ENCODE data around the gene FNDC3B.

FNDC3B gene

DNA sequence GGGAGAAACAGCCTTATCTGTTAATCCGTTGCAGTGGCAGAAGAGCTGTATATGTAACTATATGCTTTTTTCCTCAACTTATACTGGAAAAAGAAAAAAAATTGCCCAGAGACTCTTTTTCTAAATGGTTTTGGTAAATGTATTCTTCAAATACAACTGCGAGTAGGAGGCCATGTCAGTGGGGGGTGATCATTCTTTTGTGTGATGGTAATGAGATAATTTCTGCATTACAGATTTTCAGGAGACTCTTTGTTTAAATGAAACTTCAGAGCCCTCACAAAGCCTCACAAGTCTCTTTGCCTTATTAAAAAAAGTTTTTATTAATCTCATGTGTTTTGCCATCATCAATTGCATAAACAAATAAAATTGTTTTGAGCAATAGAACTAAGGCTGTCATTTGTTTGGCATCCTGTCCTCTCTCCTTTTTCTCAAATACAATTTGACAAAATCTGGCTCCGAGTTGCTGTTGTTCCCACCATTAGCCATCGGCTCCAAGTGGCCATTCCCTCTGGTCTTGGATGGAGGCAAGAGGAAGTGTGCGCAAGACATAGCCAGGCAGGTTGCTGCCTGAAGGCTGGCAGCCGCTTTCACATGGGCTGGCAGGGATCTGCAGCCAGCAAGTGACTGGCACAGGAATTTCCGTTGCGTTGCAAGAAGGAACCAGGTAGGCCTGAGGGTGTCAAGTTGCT lies 116.7 kb downstream of the FNDC3B start:
- FAIRE-seq: no peak

DNA sequence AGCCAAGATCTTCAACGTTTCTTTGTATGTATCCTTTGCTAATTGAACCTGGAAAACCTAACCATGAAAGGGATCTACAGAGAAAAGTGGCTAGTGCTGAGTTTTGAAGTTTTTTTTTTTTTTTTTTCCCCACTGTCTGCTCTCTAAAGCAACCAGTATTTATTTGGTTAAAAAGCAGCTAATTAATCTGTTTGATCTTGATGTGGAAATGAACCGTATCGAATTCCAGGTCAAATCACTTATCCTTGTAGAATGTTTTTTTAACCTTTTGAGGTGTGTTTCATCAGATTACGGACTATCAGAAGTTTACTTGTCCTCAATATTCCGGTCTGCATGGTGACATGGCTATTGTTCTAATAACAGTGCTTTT lies 117.2 kb downstream of the FNDC3B start:
- FAIRE-seq: no peak

DNA sequence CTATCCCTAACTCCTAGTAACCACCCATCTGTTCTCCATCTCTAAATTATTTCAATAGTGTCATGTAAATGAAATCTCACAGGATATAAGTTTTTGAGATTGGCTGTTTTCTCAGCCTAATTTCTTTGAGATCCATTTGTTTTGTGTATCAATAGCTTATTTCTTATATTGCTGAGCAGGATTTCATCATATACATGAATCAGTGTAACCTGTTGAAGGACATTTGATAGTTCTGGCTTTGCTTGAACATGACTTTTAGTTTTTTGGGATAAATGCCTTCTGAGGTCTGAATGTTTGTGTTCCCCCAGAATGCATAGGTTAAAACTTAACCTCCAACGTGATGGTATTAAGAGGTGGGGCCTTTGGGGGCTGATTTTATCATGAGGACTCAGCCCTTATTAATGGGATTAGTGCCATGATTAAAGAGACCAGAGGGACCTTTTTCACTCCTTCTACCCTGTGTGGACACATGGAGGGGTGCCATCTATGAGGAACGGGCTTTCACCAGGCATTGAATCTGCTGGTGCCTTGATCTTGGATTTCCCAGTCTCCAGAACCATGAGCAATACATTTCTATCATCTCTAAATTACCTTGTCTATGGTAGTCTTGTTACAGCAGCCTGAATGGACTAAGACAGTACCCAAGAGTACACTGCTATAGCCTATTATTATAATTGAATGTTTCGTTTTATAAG lies 118.3 kb downstream of the FNDC3B start:
- FAIRE-seq: no peak

GRCh38 chr3:172158741-172159140 lies 119.4 kb downstream of the FNDC3B start:
- no peak for FAIRE-seq

GRCh38 chr3:172159376-172159775 lies 120.0 kb downstream of the FNDC3B start:
- no peak for FAIRE-seq

GRCh38 chr3:172159962-172160538 lies 120.7 kb downstream of the FNDC3B start:
- FAIRE-seq: no peak

DNA sequence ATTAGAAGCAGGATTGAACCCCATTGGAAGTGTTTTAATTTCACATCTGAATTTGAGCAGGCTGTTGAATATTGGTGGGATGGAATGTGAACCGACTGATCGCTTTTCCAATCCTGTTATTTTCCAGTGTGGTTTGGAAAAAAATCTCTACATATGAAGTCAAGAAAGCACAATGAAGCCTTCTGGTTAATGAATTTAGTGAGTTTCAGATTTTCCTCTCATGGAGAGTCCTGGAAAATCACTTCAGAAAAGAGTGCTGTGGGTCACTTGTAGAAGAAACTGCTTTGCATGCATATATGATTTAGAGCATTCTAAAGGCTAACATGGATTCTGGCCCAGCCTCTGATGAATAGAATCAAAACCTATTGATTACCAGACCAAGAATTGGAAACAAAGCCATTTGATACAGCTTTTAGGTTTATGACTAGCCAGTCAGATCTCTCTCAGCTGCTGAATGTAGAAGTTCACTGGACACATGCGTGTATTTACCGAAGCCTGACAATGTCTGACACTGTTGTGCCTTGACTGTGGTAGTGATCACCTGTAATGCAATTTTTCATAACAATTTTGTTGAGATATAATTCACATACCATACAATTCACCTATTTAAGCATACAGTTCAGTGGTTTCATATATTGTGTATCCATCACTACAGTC lies 121.9 kb downstream of the FNDC3B start:
- no peak for FAIRE-seq

DNA sequence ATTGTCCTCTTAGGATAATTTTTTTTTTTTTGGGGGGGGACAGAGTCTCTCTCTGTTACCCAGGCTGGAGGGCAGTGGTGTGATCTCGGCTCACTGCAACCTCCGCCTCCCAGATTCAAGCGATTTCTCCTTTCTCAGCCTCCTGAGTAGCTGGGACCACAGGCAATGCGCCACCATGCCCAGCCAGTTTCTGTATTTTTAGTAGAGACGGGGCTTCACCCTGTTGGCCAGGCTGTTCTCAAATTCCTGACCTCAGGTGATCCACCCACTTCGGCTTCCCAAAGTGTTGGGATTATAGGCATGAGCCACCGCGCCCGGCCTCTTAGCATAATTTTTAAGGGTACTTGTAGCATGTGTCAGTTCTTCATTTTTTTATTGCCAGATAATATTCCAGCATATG lies 122.6 kb downstream of the FNDC3B start:
- FAIRE-seq: no peak

DNA sequence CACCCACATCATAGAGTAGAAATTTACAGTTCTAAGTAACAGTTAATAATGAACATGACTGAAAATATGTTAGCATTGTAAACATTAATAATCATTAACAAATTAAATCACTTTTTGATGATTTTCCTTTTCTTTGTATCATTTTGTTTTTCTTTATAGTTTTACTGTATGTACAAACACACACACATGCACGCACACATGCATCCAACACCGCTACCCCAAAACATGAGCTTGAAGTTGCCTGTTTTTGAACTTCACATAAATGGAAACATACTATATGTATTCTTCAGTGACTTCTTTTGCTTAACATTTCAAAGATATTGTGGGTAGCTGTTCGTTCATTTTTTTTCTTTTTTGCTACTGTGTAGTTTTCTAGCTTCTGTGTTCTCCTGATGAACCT lies 123.9 kb downstream of the FNDC3B start:
- no peak for FAIRE-seq

- no peak for FAIRE-seq
These were observed 125.4 kb downstream of the FNDC3B start for GRCh38 chr3:172164620-172165362.

DNA sequence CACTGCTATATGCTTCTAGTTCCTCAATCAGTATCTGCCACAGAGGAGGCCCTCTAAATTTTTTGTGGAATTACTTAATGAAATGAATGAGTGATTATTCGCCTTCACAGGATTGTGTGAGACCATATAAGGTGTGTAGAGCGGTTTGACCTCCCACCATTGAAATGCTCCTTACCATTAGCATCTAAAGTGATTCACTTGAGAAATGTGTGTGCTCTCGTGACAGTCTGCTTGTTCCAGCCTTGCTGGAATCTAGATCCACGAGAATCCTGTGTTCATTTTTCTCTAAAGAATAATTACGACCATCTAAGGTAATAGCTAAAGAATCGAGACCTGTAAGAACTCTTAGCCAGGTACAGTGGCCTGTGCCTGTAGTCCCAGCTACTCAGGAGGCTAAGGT lies 126.9 kb downstream of the FNDC3B start:
- FAIRE-seq: no peak

DNA sequence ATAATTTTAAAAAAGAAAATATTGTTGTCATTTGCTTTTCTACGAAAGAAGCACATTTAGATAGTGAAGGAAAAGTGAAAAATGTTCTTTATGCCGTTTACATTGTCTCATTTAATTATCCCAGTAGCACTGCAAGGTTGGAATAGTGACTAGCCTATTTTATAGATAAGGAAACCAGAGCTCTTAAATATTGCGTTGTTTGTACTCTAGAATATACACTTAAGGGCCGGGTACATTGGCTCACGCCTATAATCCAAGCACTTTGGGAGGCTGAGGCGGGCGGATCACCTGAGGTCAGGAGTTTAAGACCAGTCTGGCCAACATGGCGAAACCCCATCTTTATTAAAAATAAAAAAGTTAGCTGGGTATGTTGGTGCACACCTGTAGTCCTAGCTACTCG lies 127.5 kb downstream of the FNDC3B start:
- no peak for FAIRE-seq

DNA sequence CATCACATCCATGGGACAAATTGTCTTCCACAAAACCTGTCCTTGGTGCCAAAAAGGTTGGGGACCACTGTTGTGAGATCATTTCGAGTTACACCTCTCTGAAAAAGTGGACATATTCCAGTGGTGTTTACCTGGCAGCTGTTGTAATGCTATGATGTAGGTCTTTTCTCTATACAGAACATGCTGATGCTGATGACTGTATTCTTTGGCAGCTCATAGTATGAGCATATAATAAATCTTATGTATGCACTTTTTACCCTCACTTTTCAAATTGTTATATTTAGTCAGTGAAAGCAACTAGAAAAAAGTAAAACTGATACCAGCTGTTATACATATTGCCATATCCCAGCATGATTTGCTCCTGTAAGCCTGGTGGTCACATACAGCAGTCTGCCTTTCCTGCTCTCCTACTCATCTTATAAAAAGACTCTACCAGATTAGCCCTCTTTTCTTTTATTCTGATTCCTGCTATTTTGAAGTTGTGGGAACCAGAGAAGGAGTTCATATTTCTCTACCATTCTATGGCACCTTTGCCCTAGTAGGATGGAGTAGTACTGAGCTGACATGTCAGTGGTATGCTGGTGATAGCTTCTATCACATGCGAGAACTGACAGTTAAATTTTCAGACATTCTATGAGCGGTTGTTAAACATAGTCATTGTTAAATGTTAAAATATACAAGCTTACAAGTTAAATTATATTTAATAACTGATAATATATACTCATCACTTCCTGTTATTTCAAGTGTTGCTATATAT lies 128.7 kb downstream of the FNDC3B start:
- no peak for FAIRE-seq

- FAIRE-seq: no peak
These were observed 130.8 kb downstream of the FNDC3B start for GRCh38 chr3:172170073-172170709.

GRCh38 chr3:172170841-172171240 lies 131.5 kb downstream of the FNDC3B start:
- no peak for FAIRE-seq

- no peak for FAIRE-seq
These were observed 132.2 kb downstream of the FNDC3B start for GRCh38 chr3:172171396-172172075.

DNA sequence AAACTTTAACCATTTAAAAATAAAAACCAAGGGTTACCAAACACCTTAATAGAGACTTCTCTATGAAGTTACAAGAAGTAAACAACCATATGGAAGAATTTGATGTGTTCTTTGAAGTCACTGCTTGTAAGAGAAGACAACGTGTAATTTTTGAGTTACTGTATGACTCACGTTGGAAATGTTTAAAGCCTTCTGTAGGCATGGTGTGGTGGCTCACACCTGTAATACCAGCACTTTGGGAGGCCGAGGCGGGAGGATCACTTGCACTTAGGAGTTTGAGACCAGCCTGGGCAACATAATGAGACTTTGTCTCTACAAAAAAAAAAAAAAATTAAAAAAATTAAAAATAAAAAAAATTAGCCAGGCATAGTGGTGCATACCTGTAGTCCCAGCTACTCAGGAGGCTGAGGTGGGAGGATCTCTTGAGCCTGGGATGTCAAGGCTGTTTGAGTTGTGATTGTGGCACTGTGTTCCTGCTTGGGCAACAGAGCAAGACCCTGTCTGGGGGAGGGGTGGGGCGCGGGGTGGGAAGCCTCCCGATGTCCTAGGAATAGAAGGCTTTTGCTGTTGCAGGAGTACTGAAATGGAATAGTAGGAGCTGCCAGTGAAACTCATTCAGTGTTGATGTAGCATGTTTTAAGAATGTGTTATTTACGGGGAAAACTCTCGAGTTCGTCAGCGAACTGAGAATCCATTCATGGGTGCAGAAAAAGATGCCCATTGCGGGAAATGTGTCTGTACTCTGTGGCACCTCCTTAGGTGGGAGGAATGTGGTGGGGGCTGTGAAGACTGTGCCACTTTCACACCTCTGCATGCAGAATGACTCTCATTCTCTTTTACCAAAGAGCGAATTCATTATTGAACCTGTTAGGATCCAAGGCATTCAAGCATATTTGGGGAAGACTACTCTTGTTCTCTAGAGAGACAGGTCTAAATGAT lies 134.2 kb downstream of the FNDC3B start:
- FAIRE-seq: no peak

DNA sequence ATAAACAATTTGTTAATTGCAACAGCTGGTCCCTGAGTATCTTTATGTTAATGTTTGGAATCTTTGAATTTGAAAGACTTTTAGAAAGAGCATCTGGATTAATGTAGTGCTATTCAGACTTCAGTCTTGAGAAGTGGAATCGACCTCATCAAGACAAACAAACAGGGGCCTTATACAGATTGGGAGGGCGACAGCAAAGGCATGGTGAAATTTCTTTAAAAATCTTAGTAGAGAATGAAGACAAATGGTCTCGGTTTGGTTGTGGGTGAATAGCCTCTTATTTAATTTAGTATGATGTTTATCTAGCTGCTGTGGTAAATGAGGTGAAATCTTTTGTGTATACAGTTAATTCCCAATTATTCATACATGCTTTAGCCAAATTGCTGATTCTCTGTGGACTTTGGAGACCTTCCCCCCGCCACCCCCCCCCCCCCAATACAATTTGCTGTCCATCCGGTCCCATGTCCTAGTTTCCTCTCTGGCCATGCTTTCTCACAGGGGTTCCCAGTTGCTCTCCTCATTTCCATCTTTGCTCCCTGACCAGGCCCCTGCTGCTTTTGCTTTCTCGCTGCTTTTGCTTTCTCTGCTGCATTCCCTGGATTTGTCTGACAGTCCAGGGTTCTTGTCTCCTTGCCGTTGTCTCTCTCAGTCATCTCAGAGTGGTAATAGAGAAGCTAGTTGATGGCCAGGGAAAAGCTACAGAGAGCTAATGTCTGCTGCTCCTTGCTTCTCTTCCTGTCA lies 135.3 kb downstream of the FNDC3B start:
- FAIRE-seq: no peak

DNA sequence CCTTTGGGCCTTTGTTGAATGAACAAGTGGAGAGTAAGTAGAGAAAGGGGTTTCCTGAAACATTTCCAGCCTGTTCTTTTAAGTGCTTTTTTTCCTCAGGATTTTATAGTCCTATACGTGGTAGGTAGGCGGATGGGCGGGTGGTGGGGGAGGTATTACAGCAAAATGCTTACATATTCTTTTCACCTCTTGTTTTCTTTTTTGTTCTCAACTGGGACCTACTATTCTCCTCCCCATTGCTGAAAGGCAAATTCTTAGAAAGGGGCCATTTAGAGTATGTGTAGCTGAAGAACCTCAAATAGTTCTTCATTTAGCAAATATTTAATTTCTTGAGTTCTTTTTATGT lies 135.8 kb downstream of the FNDC3B start:
- FAIRE-seq: no peak

Data from TTC549 (cell line).